ENCODE data around the gene KCNIP1.

DNA sequence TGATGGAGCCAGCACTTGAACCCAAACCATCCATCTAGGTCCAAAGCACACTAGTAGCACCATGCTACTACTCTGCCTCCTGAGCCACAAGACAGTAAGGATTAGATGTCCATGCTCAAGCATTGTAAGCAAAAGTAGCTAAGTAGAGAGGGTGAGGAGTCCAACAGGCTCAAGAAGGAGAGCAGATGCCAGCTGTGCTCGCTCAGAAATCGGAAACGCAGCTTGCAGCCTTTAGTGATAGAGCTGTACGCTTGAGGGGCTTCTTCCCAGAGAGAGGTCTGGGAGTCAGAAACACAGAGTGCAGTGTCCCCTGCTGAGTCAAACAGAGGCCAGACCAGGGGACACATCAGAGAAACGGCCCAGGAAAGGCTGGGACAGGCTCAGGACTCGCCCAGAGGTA, 247.0 kb downstream of the KCNIP1 start:
- TF ChIP-seq, protein P1, sequence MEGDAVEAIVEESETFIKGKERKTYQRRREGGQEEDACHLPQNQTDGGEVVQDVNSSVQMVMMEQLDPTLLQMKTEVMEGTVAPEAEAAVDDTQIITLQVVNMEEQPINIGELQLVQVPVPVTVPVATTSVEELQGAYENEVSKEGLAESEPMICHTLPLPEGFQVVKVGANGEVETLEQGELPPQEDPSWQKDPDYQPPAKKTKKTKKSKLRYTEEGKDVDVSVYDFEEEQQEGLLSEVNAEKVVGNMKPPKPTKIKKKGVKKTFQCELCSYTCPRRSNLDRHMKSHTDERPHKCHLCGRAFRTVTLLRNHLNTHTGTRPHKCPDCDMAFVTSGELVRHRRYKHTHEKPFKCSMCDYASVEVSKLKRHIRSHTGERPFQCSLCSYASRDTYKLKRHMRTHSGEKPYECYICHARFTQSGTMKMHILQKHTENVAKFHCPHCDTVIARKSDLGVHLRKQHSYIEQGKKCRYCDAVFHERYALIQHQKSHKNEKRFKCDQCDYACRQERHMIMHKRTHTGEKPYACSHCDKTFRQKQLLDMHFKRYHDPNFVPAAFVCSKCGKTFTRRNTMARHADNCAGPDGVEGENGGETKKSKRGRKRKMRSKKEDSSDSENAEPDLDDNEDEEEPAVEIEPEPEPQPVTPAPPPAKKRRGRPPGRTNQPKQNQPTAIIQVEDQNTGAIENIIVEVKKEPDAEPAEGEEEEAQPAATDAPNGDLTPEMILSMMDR (IDR thresholded peaks at IDR 0.05; ENCODE audit: insufficient read depth, low read length), result no peak
- TF ChIP-seq POLR2AphosphoS5 (IDR thresholded peaks at IDR 0.05; ENCODE audit: low read depth), result no peak
- no peak for TF ChIP-seq SPI1 (IDR thresholded peaks at IDR 0.05; ENCODE audit: borderline replicate concordance, low read depth)
- no peak for TF ChIP-seq REST (IDR thresholded peaks at IDR 0.05; ENCODE audit: insufficient replicate concordance, low read depth)
- TF ChIP-seq GABPA (IDR thresholded peaks at IDR 0.05; ENCODE audit: low read depth), result no peak

All from HL-60 (cell line).